DMS114 treated with DMSO at 0.1 percent for 48 hours (cell line): ENCODE data around the gene WNK2.

ENCODE experiments used
- DNase-seq: peaks from one replicate; lab custom pipeline; 2025; ENCODE audit not compliant: unreplicated experiment; lab: John Stamatoyannopoulos, UW

The WNK2 gene

GRCh38 chr9:93161786-93162562 lies 22.0 kb upstream of the WNK2 start:
- no peak for DNase-seq

- no peak for DNase-seq
Observed at GRCh38 chr9:93164085-93164484, 19.9 kb upstream of the WNK2 start.

- DNase-seq: no peak
Observed at GRCh38 chr9:93166699-93167098, 17.2 kb upstream of the WNK2 start.

GRCh38 chr9:93167185-93167584 lies 16.8 kb upstream of the WNK2 start:
- no peak for DNase-seq

GRCh38 chr9:93167838-93168237 lies 16.1 kb upstream of the WNK2 start:
- DNase-seq: no peak

- DNase-seq: no peak
Observed at GRCh38 chr9:93168581-93168980, 15.4 kb upstream of the WNK2 start.

GRCh38 chr9:93169444-93169843 lies 14.5 kb upstream of the WNK2 start:
- DNase-seq: no peak

GRCh38 chr9:93170571-93170970 lies 13.4 kb upstream of the WNK2 start:
- no peak for DNase-seq

GRCh38 chr9:93171261-93171990 lies 12.5 kb upstream of the WNK2 start:
- DNase-seq: no peak

- DNase-seq: no peak
Observed at GRCh38 chr9:93172666-93173364, 11.1 kb upstream of the WNK2 start.

- DNase-seq: no peak
Observed at GRCh38 chr9:93173365-93174051, 10.4 kb upstream of the WNK2 start.

GRCh38 chr9:93174976-93175375 lies 9.0 kb upstream of the WNK2 start:
- no peak for DNase-seq

- no peak for DNase-seq
Observed at GRCh38 chr9:93177676-93178075, 6.3 kb upstream of the WNK2 start.

GRCh38 chr9:93178851-93179786 lies 4.8 kb upstream of the WNK2 start:
- no peak for DNase-seq

- no peak for DNase-seq
Observed at GRCh38 chr9:93180938-93181337, 3.0 kb upstream of the WNK2 start.

GRCh38 chr9:93181672-93182435 lies 2.1 kb upstream of the WNK2 start:
- no peak for DNase-seq

- no peak for DNase-seq
Observed at GRCh38 chr9:93182572-93182971, 1.4 kb upstream of the WNK2 start.

- DNase-seq: no peak
Observed at GRCh38 chr9:93183131-93183662, 742 bp upstream of the WNK2 start.
